Upper lobe of right lung (tissue), 1 donor: ENCODE results near the gene PCDHGB5. TPM values are rescaled to one million over a fixed set of nuclear protein-coding genes. Genes with fewer than 3 reads are reported as not detected.
A peak's percentile ranks its signal among the peaks of the same experiment; 100 is the strongest.
"Not testable (repeated sequence)": the region's sequence is repeated elsewhere in the genome, so short reads cannot be mapped to it uniquely, and the experiment has no call there.

ENCODE experiments used
- ATAC-seq: fragments of 200-7000 bp; cut with Tn5 transposase; one replicate; pipeline ENCODE4 v1.9.1; 2020; ENCODE audit warnings: mild to moderate bottlenecking, moderate library complexity
- DNase-seq: peaks from one replicate; pipeline ENCODE4 v3.0.0-alpha.2; 2020
- H3K27ac ChIP-seq: fragments of 200-600 bp; one replicate; pipeline ENCODE4 v1.8.0; 2022
- H3K27me3 ChIP-seq: fragments of 200-600 bp; one replicate; pipeline ENCODE4 v1.8.0; 2022; ENCODE audit warnings: mild to moderate bottlenecking
- H3K36me3 ChIP-seq: fragments of 200-600 bp; one replicate; pipeline ENCODE4 v1.8.0; 2022
- H3K4me1 ChIP-seq: fragments of 200-600 bp; one replicate; pipeline ENCODE4 v1.8.0; 2022
- H3K4me3 ChIP-seq: fragments of 200-600 bp; one replicate; pipeline ENCODE4 v1.8.0; 2022; ENCODE audit warnings: mild to moderate bottlenecking
- H3K9me3 ChIP-seq: fragments of 200-600 bp; one replicate; pipeline ENCODE4 v1.8.0; 2022
- CTCF ChIP-seq: fragments of 200-600 bp; IDR thresholded peaks from one replicate; pipeline ENCODE4 v1.8.0; 2022; ENCODE audit warnings: antibody characterized with exemption
- intact Hi-C: fragments of 100-400 bp; cut with DNase I; formaldehyde crosslinking; loops from one replicate; pipeline ENCODE4 v1.11.0; 2022
- total RNA-seq: library from RNA; stranded (reverse); fragmentation: NEBNext Ultra II Directional; extraction: Animal tissue kit (Norgen Biotek cat#: 25700); gene quantifications from one replicate; pipeline ENCODE4 v1.2.1, GENCODE V29; 2021
- donor health status: DM: no; HTN: yes; CAD: no; lungs with severe emphysema.

The PCDHGB5 gene
- total RNA-seq, 1 donor from 2014 or later = 11.0 TPM

- H3K27ac ChIP-seq = no peak overlapping the region
- no peak for ATAC-seq
- peaks cover 9% of the 10 kb centered on the region for H3K27me3 ChIP-seq
- H3K4me1 ChIP-seq = no peaks in the 10 kb centered on the region
- H3K9me3 ChIP-seq = peaks cover 78% of the 10 kb centered on the region
- DNase-seq = no peak
- H3K36me3 ChIP-seq = no peaks in the 10 kb centered on the region
- H3K4me3 ChIP-seq = peak overlapping the region; percentile 37
- no peak for TF ChIP-seq CTCF
- intact Hi-C loops = no loop called here
Observed at GRCh38 chr5:141421489-141421855, 23.7 kb downstream of the PCDHGB5 start.

DNA sequence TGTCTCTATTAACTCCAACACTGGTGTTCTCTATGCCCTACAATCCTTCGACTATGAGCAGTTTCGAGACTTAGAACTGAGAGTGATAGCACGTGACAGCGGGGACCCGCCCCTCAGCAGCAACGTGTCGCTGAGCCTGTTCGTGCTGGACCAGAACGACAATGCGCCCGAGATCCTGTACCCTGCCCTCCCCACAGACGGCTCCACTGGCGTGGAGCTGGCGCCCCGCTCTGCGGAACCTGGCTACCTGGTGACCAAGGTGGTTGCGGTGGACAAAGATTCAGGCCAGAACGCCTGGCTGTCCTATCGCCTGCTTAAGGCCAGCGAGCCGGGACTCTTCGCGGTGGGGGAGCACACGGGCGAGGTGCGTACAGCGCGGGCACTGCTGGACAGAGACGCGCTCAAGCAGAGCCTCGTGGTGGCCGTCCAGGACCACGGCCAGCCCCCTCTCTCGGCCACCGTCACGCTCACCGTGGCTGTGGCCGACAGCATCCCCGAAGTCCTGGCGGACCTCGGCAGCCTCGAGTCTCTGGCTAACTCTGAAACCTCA is 25.1 kb downstream of the PCDHGB5 start:
- peaks cover 9% of the 10 kb centered on the region for H3K27me3 ChIP-seq
- DNase-seq = no peak
- intact Hi-C loops = no loop called here

DNA sequence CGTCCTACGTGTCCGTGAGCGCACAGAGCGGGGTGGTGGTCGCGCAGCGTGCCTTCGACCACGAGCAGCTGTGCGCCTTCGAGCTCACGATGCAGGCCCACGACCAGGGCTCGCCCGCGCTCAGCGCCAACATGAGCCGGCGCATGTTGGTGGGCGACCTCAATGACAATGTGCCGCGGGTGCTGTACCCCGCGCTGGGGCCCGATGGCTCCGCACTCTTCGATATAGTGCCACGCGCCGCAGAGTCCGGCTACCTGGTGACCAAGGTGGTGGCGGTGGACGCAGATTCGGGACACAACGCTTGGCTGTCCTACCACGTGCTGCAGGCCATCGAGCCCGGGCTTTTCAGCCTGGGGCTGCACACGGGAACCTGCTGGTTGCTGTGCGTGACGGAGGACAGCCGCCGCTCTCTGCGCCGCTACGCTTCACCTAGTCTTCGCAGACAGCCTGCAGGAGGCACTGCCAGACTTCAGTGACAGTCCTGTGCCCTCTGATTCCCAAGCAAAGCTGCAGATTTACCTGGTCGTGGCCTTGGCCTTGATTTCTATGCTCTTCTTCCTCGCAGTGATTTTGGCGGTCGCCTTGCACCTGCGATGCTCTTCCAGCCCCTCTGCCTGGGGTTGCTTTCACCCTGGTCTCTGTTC is 30.2 kb downstream of the PCDHGB5 start:
- no peak for ATAC-seq
- Histone ChIP-seq H3K36me3 (no peaks in the 10 kb centered on the region), H3K9me3 (peaks cover 60% of the 10 kb centered on the region), H3K4me1 (no peaks in the 10 kb centered on the region), H3K27ac (no peak overlapping the region), H3K4me3 (no peak overlapping the region), H3K27me3 (no peaks in the 10 kb centered on the region)
- intact Hi-C loops = no loop called here
- no peak for TF ChIP-seq CTCF
- no peak for DNase-seq

More for the DNA sequence above, 25.1 kb downstream of the PCDHGB5 start:
- TF ChIP-seq CTCF = no peak
- H3K4me1 ChIP-seq = no peaks in the 10 kb centered on the region
- no peak for ATAC-seq
- H3K9me3 ChIP-seq = peaks cover 82% of the 10 kb centered on the region
- H3K27ac ChIP-seq = no peak overlapping the region
- H3K36me3 ChIP-seq = no peaks in the 10 kb centered on the region
- H3K4me3 ChIP-seq = no peak overlapping the region

DNA sequence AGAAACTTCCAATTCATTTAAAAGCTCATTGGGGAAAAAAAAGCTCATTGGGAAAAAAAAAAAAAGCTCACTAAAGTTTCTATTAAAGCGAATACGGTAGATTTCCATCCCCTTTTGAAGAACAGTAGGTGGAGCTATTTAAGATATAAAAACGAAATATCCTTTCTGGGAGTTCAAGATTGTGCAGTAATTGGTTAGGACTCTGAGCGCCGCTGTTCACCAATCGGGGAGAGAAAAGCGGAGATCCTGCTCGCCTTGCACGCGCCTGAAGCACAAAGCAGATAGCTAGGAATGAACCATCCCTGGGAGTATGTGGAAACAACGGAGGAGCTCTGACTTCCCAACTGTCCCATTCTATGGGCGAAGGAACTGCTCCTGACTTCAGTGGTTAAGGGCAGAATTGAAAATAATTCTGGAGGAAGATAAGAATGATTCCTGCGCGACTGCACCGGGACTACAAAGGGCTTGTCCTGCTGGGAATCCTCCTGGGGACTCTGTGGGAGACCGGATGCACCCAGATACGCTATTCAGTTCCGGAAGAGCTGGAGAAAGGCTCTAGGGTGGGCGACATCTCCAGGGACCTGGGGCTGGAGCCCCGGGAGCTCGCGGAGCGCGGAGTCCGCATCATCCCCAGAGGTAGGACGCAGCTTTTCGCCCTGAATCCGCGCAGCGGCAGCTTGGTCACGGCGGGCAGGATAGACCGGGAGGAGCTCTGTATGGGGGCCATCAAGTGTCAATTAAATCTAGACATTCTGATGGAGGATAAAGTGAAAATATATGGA is 32.8 kb downstream of the PCDHGB5 start, which contains the start of gene PCDHGA12:
Gene PCDHGA12 (plus strand): TSS at position 176 of the 782 bp plus-strand sequence. CDS start 253 bp downstream, at position 429.
- no peaks in the 10 kb centered on the region for H3K4me1 ChIP-seq
- no peaks in the 10 kb centered on the region for H3K36me3 ChIP-seq
- DNase-seq (no peak), ATAC-seq (peak; percentile 81)
- H3K27ac ChIP-seq = no peak within 1 kb of the TSS
- H3K4me3 ChIP-seq = peak within 1 kb of the TSS; percentile 15
- no peaks in the 10 kb centered on the region for H3K27me3 ChIP-seq
- TF ChIP-seq CTCF = peak; percentile 38
- H3K9me3 ChIP-seq = peaks cover 37% of the 10 kb centered on the region
- intact Hi-C loops = no loop called here

DNA sequence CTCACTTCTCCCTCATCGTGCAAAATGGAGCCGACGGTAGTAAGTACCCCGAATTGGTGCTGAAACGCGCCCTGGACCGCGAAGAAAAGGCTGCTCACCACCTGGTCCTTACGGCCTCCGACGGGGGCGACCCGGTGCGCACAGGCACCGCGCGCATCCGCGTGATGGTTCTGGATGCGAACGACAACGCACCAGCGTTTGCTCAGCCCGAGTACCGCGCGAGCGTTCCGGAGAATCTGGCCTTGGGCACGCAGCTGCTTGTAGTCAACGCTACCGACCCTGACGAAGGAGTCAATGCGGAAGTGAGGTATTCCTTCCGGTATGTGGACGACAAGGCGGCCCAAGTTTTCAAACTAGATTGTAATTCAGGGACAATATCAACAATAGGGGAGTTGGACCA is 33.5 kb downstream of the PCDHGB5 start:
- Histone ChIP-seq H3K27me3 (no peaks in the 10 kb centered on the region), H3K27ac (no peak overlapping the region), H3K4me3 (peak overlapping the region; percentile 15), H3K36me3 (no peaks in the 10 kb centered on the region), H3K9me3 (peaks cover 32% of the 10 kb centered on the region), H3K4me1 (no peaks in the 10 kb centered on the region)
- DNase-seq (no peak), ATAC-seq (peak; percentile 21)
- TF ChIP-seq CTCF = no peak
- intact Hi-C loops = no loop called here

DNA sequence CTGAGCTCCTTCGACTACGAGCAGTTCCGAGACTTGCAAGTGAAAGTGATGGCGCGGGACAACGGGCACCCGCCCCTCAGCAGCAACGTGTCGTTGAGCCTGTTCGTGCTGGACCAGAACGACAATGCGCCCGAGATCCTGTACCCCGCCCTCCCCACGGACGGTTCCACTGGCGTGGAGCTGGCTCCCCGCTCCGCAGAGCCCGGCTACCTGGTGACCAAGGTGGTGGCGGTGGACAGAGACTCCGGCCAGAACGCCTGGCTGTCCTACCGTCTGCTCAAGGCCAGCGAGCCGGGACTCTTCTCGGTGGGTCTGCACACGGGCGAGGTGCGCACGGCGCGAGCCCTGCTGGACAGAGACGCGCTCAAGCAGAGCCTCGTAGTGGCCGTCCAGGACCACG is 34.6 kb downstream of the PCDHGB5 start:
- H3K27ac ChIP-seq, H3K4me1 ChIP-seq, intact Hi-C loops, ATAC-seq, H3K4me3 ChIP-seq, DNase-seq, H3K27me3 ChIP-seq, H3K36me3 ChIP-seq: not testable (repeated sequence)
- H3K9me3 ChIP-seq = peaks cover 23% of the 10 kb centered on the region

- intact Hi-C loops, H3K27ac ChIP-seq, ATAC-seq, H3K36me3 ChIP-seq, H3K27me3 ChIP-seq, DNase-seq, H3K4me3 ChIP-seq, H3K4me1 ChIP-seq: not testable (repeated sequence)
- H3K9me3 ChIP-seq = peaks cover 22% of the 10 kb centered on the region
Observed at GRCh38 chr5:141432726-141433125, 35.0 kb downstream of the PCDHGB5 start.
